ENCODE data around the gene SUCO. TPM values are rescaled to one million over a fixed set of nuclear protein-coding genes. Genes with fewer than 3 reads are reported as not detected.

SUCO gene
- total and polyA plus RNA-seq, 2 of the 13 experiments (the other 11 are each of a cell fraction or from before 2014, with no cell fraction given), result 12.6 to 25.5 TPM

- TF ChIP-seq ZBTB49 (CRISPR knock-in tag; IDR thresholded peaks at IDR 0.05; ENCODE audit: borderline replicate concordance), result no peak
- no peak for TF ChIP-seq ZNF784 (CRISPR knock-in tag; IDR thresholded peaks at IDR 0.05; ENCODE audit: borderline replicate concordance)
- peak; percentile 98; the same call in 1 of the 2 replicates for TF ChIP-seq THAP11 (CRISPR knock-in tag; IDR thresholded peaks at IDR 0.05)
- TF ChIP-seq CREM (IDR thresholded peaks at IDR 0.05), result no peak; the same call in 1 of the 2 replicates
- no peak for TF ChIP-seq CREM (CRISPR knock-in tag; IDR thresholded peaks at IDR 0.05)
- TF ChIP-seq NFKBIZ (CRISPR knock-in tag; IDR thresholded peaks at IDR 0.05), result peak; percentile 22; the same call in 1 of the 2 replicates
- TF ChIP-seq ZNF674 (CRISPR knock-in tag; IDR thresholded peaks at IDR 0.05; ENCODE audit: low read depth), result 0 out of 2 replicates have a peak, but pooled peaks have one; percentile 52
- peak; percentile 38 for TF ChIP-seq XRCC5 (optimal IDR thresholded peaks at IDR 0.05; ENCODE audit: low read length)
- no peak for TF ChIP-seq ZSCAN25 (CRISPR knock-in tag; IDR thresholded peaks at IDR 0.05)
- TF ChIP-seq RFX1 (IDR thresholded peaks at IDR 0.05), result no peak
- TF ChIP-seq ARNTL (CRISPR knock-in tag; IDR thresholded peaks at IDR 0.05), result 0 out of 2 replicates have a peak, but pooled peaks have one; percentile 9
- TF ChIP-seq MLLT10 (CRISPR knock-in tag; IDR thresholded peaks at IDR 0.05), result no peak
- no peak for TF ChIP-seq CREB1 (IDR thresholded peaks at IDR 0.05)
- peak; percentile 94; the same call in 1 of the 2 replicates for TF ChIP-seq CREB1 (CRISPR knock-in tag; IDR thresholded peaks at IDR 0.05)
- TF ChIP-seq TBP (CRISPR knock-in tag; IDR thresholded peaks at IDR 0.05), result no peak
- TF ChIP-seq ZNF44 (CRISPR knock-in tag; IDR thresholded peaks at IDR 0.05), result 0 out of 2 replicates have a peak, but pooled peaks have one; percentile 16
- TF ChIP-seq, protein P1, sequence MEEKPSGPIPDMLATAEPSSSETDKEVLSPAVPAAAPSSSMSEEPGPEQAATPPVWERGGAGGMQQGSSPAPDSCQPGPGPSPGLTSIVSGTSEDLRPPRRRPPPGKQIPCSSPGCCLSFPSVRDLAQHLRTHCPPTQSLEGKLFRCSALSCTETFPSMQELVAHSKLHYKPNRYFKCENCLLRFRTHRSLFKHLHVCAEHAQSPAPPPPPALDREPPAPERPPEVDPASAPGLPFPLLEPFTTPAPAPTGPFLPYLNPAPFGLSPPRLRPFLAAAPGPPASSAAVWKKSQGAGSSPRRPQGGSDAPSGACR (CRISPR knock-in tag; IDR thresholded peaks at IDR 0.05), result no peak
- no peak for TF ChIP-seq ZNF749 (CRISPR knock-in tag; IDR thresholded peaks at IDR 0.05; ENCODE audit: borderline replicate concordance)
- no peak for TF ChIP-seq ZNF747 (CRISPR knock-in tag; IDR thresholded peaks at IDR 0.05; ENCODE audit: borderline replicate concordance)
- TF ChIP-seq KLF15 (CRISPR knock-in tag; IDR thresholded peaks at IDR 0.05; ENCODE audit: borderline replicate concordance), result no peak
- no peak for TF ChIP-seq YY1 (IDR thresholded peaks at IDR 0.05; ENCODE audit: insufficient read depth, insufficient replicate concordance, low read depth, low read length)
- 0 out of 2 replicates have a peak, but pooled peaks have one; percentile 4 for TF ChIP-seq ZNF136 (CRISPR knock-in tag; IDR thresholded peaks at IDR 0.05; ENCODE audit: low read depth)
- TF ChIP-seq, protein P2, sequence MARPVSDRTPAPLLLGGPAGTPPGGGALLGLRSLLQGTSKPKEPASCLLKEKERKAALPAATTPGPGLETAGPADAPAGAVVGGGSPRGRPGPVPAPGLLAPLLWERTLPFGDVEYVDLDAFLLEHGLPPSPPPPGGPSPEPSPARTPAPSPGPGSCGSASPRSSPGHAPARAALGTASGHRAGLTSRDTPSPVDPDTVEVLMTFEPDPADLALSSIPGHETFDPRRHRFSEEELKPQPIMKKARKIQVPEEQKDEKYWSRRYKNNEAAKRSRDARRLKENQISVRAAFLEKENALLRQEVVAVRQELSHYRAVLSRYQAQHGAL (CRISPR knock-in tag; IDR thresholded peaks at IDR 0.05; ENCODE audit: not compliant biosample characterization), result no peak
- TF ChIP-seq JUND (CRISPR knock-in tag; IDR thresholded peaks at IDR 0.05), result no peak
- TF ChIP-seq KAT2B (IDR thresholded peaks at IDR 0.05; ENCODE audit: borderline replicate concordance, low read depth, low read length), result no peak
- TF ChIP-seq MAFF (IDR thresholded peaks at IDR 0.05; ENCODE audit: low read depth, low read length), result peak; percentile 50; the same call in 1 of the 2 replicates
- TF ChIP-seq TEAD2 (CRISPR knock-in tag; IDR thresholded peaks at IDR 0.05), result no peak
- TF ChIP-seq BORCS8-MEF2B (CRISPR knock-in tag; IDR thresholded peaks at IDR 0.05), result peak; percentile 85
- TF ChIP-seq ZSCAN30 (CRISPR knock-in tag; IDR thresholded peaks at IDR 0.05), result no peak
Observed at GRCh38 chr1:172532183-172532699, 709 bp upstream of the SUCO start (continued).

All from HepG2 (cell line).